Superior temporal gyrus (tissue), 1 donor: Measurements from ENCODE around the gene PHRF1.

Experiments
- DNase-seq: peaks from one replicate; pipeline ENCODE4 v3.0.0-alpha.2; 2016; ENCODE audit errors: extremely low spot score

PHRF1 gene

DNA sequence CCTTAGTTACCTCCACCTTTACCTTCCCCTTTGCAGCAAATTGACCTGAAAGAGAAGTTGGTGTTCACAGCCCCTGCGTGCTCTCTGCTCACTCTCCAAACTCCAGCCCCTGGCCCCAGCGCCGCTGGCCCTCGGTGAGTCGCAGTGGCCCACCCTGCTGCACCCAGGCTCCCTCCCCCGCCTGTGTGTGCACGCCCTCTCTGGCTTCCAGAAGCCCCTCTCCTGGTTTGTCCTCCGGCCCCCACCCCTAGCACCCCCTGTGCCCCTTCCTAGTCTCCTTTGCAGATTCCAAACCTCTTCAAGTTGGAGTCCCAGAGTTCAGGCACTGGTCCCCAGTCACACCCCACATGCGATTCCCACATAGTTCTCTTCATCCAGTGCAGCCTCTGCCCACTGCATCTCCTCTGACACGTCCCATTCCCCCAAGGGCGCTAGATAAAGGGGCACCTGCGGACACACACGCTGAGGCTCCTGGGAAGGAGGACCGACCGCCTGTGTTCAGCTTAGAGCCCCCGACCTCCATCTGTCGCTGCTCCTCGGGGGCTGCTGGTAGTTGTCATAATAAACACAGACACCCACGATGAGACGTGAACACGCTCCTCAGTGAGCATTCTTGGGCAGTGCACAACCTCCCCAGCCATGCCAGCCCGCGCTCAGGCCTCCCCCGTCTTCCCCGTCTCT is 1.5 kb upstream of the PHRF1 start:
- no peak for DNase-seq

DNA sequence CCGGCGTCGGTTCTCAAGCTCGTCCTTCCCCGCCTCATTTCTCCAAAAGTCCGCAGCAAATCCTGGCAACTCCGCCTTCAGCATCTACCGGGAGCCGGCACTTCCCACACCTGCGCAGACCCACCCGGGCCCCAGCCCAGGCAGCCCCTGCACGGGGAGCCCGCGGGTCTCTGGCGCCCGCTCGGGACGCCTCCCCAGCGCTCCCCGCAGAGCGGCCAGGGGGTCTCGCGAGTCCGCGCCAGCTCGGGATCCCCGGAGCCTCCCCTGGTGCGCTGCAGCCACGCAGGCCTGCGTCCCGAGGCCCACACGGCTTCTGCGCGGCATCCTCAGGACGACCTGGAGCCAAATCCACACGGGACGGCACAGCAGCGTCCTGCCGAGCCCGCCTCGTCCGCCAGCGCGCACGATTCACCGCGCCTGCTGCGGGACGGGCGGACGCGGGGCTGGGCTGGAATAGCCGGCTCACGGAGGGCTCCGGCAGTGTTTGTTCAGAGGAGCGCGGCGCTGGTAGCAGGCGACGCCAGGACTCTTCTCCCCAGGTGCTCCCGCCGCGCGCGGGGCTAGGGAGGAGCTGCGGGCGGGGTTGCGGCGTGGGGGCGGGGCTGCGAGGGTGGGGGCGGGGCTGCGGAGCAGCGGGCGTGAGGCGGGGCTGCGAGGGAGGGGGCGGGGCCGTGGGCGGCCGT is 816 bp upstream of the PHRF1 start:
- DNase-seq: peak; percentile 50

DNA sequence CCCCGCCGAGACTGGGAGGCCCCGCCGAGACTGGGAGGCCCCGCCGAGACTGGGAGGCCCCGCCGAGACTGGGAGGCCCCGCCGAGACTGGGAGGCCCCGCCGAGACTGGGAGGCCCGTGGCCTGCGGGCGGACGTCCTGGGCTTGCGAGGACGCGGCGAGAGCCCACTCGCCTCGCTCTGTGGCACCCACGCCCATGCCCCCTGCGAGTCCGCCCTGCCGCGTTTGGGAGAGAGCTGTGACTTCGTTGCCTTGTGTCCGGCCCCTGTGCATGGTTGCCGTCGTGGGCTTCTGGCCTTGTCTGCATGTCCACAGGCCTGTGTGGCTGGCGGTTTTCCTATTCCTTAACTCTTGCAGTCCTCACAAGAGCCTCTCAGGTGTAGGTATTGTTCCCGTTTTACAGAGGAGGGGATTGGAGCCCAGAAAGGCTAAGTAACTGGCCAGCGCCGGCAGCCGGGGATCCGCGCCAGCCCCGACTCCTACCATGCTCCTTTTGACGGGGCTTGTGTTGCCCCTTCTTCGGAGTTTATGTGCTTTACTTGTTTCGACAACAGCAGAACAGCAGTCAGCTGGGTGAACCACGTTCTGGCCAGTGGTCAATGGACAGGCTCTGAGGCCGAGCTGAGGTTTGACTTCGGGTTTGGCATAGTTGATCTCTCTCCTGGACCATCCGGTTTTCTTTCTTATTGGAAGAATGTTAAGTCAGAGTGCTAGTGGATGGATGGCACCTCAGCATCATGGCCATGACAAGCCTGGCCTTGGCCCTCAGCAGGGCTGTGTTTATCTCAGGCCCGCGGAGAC is 741 bp downstream of the PHRF1 start:
- DNase-seq: no peak

DNA sequence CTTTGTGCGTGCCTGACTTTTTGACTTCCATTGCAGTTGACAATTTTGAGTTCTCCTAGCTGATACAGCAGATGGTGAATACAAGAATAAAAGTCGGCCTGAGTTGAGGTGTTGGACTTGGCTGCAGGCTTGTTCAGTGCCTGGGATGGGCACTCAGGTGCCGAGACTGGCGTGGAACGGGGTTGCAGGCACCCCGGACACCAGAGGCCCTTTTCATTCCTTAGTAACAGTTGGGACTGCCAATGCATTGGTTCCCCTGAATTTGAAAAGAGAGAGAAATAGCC is 1.3 kb downstream of the PHRF1 start:
- no peak for DNase-seq

DNA sequence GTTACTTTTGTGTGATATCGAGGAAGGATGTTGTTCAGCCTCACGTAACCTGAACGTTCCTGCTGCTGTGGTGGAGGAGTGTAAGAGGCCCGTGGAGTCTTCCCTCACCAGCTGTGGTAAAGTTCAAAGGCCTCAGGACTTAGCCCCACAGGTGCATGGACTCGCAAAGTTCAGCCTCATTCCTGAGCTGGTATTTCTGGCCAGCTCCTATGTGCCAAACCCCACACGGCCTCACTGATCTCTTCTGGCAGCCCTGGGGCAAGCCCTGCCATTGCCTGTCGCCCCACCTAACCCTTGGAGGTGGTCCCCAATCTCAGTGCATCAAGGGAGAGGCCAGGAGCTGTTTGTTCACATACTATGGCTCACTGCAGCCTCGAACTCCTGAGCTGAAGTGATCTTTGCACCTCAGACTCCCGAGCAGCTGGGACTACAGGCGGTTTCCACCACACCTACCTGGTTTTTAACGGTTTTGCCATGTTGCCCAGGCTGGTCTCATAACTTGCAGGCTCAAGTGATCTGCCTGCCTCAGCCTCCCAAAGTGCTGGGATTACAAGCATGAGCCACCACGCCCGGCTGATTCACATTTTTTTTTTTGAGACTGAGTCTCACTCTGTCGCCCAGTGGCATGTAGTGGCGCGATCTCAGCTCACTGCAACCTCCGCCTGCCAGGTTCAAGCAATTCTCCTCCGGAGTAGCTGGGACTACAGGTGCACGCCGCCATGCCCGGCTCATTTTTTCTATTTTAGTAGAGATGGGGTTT is 2.2 kb downstream of the PHRF1 start:
- DNase-seq: no peak

DNA sequence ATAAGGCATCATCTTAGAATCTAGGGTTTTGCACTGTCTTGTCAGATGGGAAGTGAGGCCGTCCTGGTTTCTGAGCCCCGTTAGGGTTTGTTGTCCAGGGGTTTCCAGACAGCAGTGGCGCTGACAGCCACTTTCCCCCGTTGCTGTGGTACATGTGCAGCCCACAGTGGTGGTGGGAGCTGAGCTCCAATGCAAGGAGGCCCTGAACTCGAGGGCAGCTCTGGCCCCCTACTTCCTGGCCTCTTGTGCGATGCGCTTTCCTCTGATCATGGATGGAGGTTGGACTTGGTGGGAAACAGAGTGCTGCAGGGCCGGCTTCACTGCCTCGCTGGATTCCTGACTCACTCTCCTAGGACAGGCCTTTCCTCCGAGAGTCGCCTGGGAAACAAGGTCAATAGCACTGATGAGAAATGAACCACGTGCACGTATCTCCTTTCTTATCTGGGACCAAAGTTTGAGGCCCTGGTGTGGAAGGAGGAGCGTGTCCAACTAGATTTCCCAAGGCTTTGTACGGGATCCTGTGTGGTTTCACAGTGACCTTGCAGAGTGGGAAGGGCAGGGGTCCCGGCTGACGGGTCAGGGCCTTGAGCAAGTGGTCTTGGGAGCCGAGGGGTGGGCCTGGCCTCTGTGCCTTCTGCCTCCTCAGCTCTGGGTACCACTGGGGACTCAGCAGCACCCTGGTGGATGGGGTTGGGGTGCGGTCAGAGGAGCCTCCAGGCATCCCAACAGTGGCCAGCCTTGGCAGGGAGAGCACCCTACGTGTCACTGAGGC is 3.7 kb downstream of the PHRF1 start:
- DNase-seq: no peak

DNA sequence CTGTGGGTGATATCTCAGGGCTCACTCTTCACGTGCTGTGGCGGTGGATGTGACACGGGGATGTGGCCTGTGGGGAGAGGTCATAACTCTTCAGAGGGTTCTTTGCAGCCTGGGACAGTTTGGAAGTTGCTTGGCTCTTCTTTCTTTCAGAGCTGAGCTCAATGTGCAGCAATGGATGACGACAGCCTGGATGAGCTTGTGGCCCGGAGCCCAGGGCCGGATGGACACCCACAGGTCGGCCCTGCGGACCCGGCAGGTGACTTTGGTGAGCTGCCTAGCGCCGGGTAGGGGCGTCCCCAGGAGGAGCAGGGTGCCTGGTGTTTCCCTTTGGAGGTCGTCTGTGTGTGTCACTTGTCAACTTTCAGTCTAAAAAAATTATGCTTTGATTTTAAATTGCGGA is 5.1 kb downstream of the PHRF1 start:
- no peak for DNase-seq

DNA sequence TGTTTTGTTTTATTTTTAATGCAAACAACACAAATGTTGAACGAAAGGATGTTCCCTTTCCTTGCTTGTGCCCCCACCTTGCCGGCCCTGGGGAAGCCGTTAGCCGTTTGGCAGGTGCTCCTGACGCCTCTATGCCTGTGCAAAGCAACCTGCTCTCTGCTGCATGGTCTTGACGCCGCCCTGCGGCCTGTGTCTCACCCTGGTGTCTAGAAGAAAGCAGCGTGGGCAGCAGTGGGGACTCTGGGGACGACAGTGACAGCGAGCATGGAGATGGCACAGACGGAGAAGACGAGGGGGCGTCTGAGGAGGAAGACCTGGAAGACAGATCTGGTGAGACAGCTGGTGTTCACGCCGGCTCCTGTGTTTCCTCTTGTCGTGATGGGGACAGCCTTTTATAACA is 5.5 kb downstream of the PHRF1 start:
- peak; percentile 35 for DNase-seq

DNA sequence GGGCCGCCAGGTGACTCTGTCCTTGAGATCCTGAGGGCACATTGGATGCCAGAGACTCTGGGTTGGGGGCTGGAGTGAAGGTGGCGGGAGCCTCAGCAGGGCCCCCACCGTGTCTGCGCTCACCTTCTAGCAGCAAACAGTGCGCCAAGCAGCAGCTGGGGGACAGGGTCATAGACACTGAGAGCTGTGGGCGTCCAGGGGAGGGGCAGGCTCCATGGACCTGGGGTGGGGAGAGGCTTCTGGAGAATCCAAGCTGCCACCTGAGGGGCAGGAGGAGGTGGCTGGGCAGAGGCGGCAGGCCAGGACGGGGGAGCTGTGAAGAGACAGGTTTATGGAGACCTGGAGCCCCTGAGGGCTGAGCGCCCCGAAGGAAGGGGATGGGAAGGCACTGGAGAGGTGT is 8.0 kb downstream of the PHRF1 start:
- no peak for DNase-seq

DNA sequence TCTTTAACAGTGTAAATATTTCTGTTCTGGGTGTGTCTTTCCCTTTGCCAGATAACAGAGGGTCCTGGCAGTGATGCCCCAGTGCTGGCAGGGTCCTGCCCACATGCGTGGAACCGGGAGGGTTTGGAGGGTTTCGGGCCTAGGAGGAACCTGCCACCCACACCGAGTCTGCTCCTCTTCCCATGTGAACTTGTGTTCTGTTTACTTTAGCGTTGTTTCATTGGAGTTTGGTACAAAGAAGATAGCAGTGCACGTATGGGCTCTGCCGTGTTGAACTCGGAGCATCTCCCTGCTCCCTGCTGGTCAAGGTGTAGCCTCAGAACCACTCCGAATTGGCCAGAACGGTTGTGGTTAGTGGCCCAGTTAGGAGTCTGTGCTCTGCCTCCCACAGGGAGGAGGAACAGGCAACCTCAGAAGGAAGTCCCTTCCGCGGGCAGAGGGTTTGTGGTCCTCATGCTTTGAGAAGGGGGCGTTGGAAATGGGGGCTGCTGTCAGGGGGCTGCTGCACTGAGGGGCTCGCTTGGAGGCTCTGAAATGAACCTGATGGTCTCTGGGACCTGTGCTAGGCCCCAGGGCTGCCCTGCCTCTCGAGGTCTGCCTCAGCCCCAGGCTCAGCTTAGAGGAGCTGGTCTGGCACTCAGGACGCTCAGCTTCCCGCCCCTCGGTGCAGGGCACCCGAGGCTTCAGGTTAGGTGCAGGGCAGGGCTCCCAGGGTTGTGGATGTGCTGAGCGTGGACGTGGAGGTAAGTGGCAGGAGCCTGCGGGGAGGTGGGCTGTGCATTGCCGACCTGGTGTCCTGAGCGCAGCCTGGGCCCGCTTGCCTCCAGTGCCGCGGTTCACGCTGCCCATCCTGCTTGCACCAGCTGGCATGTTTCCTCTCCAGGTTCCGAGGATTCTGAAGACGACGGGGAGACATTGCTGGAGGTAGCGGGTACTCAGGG is 10.4 kb downstream of the PHRF1 start:
- no peak for DNase-seq

DNA sequence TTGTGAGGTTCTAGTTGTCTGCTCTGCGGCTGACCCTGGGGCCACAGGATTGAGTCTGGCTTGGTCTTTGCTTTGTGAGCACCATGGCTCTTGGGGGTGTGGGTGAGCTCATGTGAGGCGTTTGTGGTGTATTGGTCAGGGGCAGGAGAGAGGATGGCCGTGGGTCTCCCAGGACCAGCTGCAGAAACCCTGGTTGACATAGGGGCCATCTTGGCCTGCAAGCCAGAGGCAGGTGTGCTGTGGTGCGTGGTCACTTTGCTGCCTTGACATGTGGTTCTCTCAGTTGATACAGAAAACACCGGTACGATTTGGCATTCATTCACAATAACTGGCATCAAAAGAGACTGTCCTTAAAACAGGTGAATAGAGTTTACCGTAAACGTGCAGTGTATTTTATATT is 11.3 kb downstream of the PHRF1 start:
- DNase-seq: no peak

DNA sequence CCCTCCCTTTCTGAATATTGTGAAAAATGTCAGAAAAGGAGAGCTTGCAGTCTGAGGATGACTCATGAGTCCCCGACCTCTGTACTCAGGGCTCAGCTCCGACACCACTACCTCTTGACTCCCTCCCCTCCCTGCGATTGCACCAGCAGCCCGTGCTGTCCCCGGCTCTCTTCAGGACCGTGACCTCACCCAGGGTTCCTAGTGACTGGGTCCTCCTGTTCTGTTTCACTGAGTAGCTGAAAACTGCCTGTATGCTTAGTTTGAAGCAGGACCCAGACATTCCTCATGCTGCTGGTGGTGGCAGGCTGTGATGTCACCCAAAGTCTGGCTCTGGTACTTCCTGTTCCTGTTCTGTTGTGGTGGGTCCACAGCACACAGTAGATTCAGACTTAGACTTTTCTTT is 11.7 kb downstream of the PHRF1 start:
- DNase-seq: no peak

DNA sequence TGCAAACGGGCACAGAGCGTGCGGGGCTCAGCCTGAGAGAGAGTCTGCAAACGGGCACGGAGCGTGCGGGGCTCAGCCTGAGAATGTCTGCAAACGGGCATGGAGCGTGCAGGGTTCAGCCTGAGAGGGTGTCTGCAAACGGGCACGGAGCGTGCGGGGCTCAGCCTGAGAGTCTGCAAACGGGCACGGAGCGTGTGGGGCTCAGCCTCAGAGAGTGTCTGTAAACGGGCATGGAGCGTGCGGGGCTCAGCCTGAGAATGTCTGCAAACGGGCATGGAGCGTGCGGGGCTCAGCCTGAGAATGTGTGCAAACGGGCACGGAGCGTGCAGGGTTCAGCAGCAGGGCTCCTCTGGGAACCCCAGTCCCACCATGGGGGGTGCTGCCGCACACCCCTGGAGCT is 13.5 kb downstream of the PHRF1 start:
- DNase-seq: no peak

DNA sequence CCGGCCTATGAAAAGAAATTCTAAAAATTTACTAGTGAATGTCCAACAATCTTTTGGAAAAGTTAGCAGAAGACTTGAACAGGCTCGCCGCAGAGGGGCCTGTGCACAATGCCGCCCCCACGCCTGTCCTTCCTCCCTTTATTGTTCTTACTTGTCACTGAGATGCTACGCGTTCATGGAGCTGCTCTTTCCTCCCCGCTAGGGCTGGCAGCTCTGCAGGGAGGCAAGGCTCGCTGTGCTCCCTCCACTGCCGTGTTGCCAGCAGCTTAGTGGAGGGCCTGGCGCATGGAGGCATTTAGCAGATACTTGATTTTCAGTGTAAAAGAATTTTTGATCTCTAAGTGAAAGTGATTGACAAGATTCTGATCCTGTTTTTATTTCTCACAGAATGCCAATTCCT is 14.7 kb downstream of the PHRF1 start:
- DNase-seq: no peak

DNA sequence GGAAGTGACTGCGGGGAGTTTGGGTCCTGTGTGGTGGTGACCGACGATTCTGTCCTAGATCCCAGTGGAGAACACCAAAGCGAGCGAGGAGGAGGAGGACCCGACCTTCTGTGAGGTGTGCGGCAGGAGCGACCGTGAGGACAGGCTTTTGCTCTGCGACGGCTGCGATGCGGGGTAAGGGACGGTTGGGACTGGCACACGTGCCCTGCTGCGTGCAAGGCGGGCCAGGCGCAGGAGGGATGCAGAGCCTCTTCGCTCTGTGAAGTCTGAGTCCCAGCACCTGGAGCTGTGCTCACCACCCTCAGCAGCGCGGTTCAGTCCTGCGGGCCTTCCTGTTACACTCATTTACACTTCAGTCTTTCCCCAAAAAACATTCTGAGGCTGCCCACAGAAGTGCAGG is 16.2 kb downstream of the PHRF1 start:
- DNase-seq: no peak

DNA sequence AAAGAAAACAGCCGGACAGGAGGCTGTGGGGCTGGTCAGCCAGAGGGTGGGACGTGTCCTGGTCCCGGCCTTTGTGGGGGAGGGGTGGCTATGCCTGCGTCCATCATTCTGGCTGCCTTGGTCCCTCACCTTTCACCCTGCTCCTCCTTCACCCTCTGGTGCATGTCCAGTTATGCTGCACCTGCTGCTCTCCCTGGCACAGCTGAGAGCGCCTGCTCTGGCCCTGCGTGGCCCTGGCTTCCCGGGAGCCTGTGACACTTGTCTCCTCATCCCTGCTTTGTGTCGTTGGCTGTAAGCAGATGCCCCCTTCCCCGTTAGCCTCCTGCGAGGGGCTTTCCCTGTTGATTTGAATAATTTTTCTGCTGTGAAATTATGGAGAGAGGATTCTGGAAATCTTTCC is 16.6 kb downstream of the PHRF1 start:
- DNase-seq: no peak

DNA sequence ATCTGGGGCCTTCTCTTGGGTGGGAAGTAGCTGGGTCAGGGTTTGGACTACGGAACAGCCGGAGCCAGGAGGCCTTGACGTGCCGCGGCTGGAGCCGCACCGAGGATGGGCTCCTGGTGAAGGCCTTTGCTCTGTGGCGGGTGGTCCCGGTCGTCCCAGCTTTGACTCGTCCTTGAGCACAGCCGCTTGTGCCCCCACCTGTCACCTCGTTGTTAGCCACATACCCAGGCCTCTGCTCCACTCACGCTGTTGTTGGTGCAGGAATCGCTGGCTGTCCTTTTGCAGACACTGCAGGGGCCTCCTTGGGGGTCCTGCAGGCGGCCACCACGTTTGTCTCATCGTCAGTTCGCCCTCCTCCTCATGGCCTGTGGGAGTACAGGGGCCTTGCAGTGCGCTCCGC is 17.1 kb downstream of the PHRF1 start:
- DNase-seq: no peak

DNA sequence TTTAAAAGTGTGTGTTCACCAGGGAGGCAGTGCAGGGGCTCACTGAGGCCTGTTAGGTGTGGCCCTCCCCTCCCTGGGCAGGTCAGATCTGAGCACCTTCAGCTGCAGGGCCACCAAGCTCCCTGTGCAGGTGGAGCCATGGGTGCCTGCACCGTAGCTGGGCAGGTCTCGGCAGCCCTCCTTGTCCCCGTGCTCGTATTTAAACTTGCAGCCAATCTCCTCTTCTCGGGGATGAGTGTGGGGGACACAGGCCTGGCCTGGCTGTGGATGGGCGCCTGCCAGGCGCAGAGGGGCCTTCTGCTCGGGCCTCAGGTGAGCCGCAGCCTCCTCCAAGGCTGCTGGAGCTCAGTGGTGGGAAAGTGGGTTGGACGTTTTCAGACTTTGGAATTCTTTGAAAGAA is 19.1 kb downstream of the PHRF1 start:
- no peak for DNase-seq

DNA sequence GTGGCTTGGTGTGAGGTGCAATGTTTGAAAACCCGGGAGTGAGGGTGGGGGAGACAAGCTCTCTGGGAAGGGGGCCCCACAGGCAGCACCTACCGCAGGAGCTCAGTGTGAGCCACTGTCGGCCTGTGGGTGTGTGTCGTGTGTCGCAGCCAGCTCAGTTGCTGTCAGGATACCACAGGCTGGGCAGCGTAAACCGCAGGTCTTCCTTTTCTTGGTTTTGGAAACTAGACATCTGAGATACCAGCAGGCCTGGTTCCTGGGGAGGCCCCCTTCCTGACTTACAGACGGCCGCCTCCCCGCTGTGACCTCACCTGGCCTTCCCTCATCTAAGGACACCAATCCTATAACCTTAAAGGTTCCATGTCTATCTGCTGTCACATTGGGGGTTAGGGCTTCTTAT is 20.1 kb downstream of the PHRF1 start:
- no peak for DNase-seq

DNA sequence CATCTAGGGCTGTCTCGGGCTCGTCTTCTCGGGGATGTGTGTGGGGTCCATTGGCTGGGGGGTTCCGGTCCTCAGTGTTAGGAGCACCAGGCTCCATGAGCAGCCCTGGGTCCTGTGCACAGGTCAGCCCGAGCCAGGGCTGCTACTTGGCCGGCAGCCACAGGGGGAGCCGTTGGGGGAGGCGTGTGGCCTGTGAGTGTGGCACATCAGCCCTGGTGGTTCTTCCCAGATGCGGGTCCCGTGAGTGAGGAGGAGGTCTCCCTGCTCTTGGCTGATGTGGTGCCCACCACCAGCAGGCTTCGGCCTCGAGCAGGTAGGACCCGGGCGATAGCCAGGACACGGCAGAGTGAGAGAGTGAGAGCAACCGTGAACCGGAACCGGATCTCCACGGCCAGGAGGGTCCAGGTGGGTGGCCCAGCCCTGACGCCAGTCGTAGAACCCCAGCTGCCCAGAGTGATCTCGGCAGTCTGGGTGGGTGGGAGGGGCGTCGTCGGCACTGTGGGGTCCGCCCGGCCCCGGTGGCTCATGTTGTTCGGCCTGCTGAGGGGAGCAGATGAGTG is 21.0 kb downstream of the PHRF1 start:
- DNase-seq: no peak
